ENCODE data around the gene STRAP. TPM values are rescaled to one million over a fixed set of nuclear protein-coding genes. Genes with fewer than 3 reads are reported as not detected.

The STRAP gene
- total and polyA plus RNA-seq, 2 experiments from 2014 or later = 229 to 403 TPM

- Histone ChIP-seq H3K4me3 (no peak overlapping the region), H3K36me3 (ENCODE audit: insufficient read depth) (no peaks in the 10 kb centered on the region), H3K27ac (ENCODE audit: low read depth) (no peak overlapping the region), H3K9me2 (ENCODE audit: insufficient read depth) (no peaks in the 10 kb centered on the region), H3K4me1 (ENCODE audit: insufficient read depth) (peaks cover 12% of the 10 kb centered on the region; the same call in 1 of the 2 replicates), H3K4me2 (no peak overlapping the region), H3K79me2 (replicated peaks; ENCODE audit: insufficient read depth) (no peaks in the 10 kb centered on the region), H3K27me3 (ENCODE audit: insufficient read depth) (no peaks in the 10 kb centered on the region), H2AFZ (peak overlapping the region; percentile 16; the same call in 1 of the 2 replicates), H4K20me1 (replicated peaks; ENCODE audit: insufficient read depth) (no peaks in the 10 kb centered on the region), H3F3A (replicated peaks; ENCODE audit: low read depth) (no peaks in the 10 kb centered on the region)
- Mint-ChIP-seq H3K9me3 (no peaks in the 10 kb centered on the region), H3K36me3 (ENCODE audit: low read depth) (no peaks in the 10 kb centered on the region), H3K4me1 (peaks cover 20% of the 10 kb centered on the region), H3K27me3 (ENCODE audit: insufficient read depth, low read depth, poor library complexity) (peaks cover 1% of the 10 kb centered on the region), H3K4me3 (no peak overlapping the region), H3K27ac (no peak overlapping the region)
- ATAC-seq = no peak
- TF ChIP-seq ZNF114 (CRISPR knock-in tag; IDR thresholded peaks at IDR 0.05) (no peak), CREB1 (CRISPR knock-in tag; IDR thresholded peaks at IDR 0.05; ENCODE audit: low read depth) (no peak), EZH2 (IDR thresholded peaks at IDR 0.05; ENCODE audit: low read depth, unreplicated experiment) (no peak), ZNF331 (CRISPR knock-in tag; IDR thresholded peaks at IDR 0.05; ENCODE audit: low read depth) (no peak), NANOG (IDR thresholded peaks at IDR 0.05; ENCODE audit: borderline replicate concordance) (no peak), CTCF (conservative IDR thresholded peaks at IDR 0.05; ENCODE audit: low read depth in 2 of 2) (no peak), REST (IDR thresholded peaks at IDR 0.05; ENCODE audit: unreplicated experiment) (no peak), ZNF462 (CRISPR knock-in tag; IDR thresholded peaks at IDR 0.05) (no peak), ETS1 (IDR thresholded peaks at IDR 0.05) (no peak), EZH2phosphoT487 (IDR thresholded peaks at IDR 0.05; ENCODE audit: unreplicated experiment) (no peak), JUNB (IDR thresholded peaks at IDR 0.05; ENCODE audit: unreplicated experiment) (no peak), STAT1 (IDR thresholded peaks at IDR 0.05; ENCODE audit: unreplicated experiment) (no peak), POLR2AphosphoS5 (IDR thresholded peaks at IDR 0.05; ENCODE audit: low read depth) (no peak)
- no peak for DNase-seq (ENCODE audit: low spot score)
Measured at GRCh38 chr12:15859116-15859515, 23.1 kb upstream of the STRAP start.
